Neural cell (in vitro differentiated cells): Measurements from ENCODE around the gene FAM163A. TPM values are rescaled to one million over a fixed set of nuclear protein-coding genes. Genes with fewer than 3 reads are reported as not detected.
"Not testable (repeated sequence)": the region's sequence is repeated elsewhere in the genome, so short reads cannot be mapped to it uniquely, and the experiment has no call there.

Experiments used
- H2AFZ ChIP-seq: fragments of 200-600, 300-800 bp; sonication (generic), shearing (Covaris generic); 2 replicates; pipeline ENCODE4 v1.6.0; 2014; ENCODE audit warnings: low read depth, mild to moderate bottlenecking, antibody characterized with exemption, low read length, moderate library complexity
- H3F3A ChIP-seq: fragments of 200-600 bp; shearing (Covaris generic); 2 replicates; pipeline ENCODE4 v1.6.1; 2016; ENCODE audit warnings: mild to moderate bottlenecking, moderate library complexity, mixed read lengths, antibody characterized with exemption, low read length; ENCODE audit not compliant: insufficient read depth, poor library complexity, severe bottlenecking
- H3K27ac ChIP-seq: fragments of 200-600, 300-800 bp; sonication (generic), shearing (Covaris generic); 2 replicates; pipeline ENCODE4 v1.5.1; 2014; ENCODE audit warnings: mild to moderate bottlenecking, low read length, moderate library complexity
- H3K27me3 ChIP-seq: fragments of 300-800, 200-600 bp; sonication (generic), shearing (Covaris generic); 2 replicates; pipeline ENCODE4 v1.6.0; 2014; ENCODE audit warnings: mild to moderate bottlenecking, low read depth, low read length, moderate library complexity; ENCODE audit not compliant: insufficient read depth
- H3K36me3 ChIP-seq: fragments of 300-800, 200-600 bp; sonication (generic), shearing (Covaris generic); 2 replicates; pipeline ENCODE4 v1.5.1; 2014; ENCODE audit warnings: mild to moderate bottlenecking, antibody characterized with exemption, low read length, moderate library complexity; ENCODE audit not compliant: insufficient read depth
- H3K4me2 ChIP-seq: fragments of 300-800, 200-600 bp; sonication (generic), shearing (Covaris generic); 2 replicates; pipeline ENCODE4 v1.6.0; 2014; ENCODE audit warnings: mild to moderate bottlenecking, low read length
- H3K4me3 ChIP-seq: fragments of 300-800, 200-600 bp; sonication (generic), shearing (Covaris generic); 2 replicates; pipeline ENCODE4 v1.5.1; 2014; ENCODE audit warnings: mild to moderate bottlenecking, low read length, moderate library complexity
- H3K79me2 ChIP-seq: fragments of 200-600 bp; shearing (Covaris generic); replicated peaks from 2 replicates; pipeline ENCODE4 v1.6.0; 2014; ENCODE audit warnings: mild to moderate bottlenecking, low read length, moderate library complexity; ENCODE audit not compliant: insufficient read depth
- H3K9ac ChIP-seq: fragments of 300-800, 200-600 bp; sonication (generic), shearing (Covaris generic); 2 replicates; pipeline ENCODE4 v1.6.1; 2016; ENCODE audit warnings: mild to moderate bottlenecking, low read length, mixed read lengths
- H3K9me2 ChIP-seq: fragments of 200-600 bp; shearing (Covaris generic); 2 replicates; pipeline ENCODE4 v1.6.1; 2016; ENCODE audit warnings: mild to moderate bottlenecking, low read length, mixed read lengths; ENCODE audit not compliant: insufficient read depth
- H3K9me3 ChIP-seq: fragments of 200-600, 300-800 bp; sonication (generic), shearing (Covaris generic); 2 replicates; pipeline ENCODE4 v1.6.1; 2016; ENCODE audit warnings: mild to moderate bottlenecking, mixed run types, low read length, moderate library complexity, mixed read lengths
- H4K20me1 ChIP-seq: fragments of 200-600 bp; shearing (Covaris generic); 2 replicates; pipeline ENCODE4 v1.6.1; 2016; ENCODE audit warnings: mild to moderate bottlenecking, mixed run types; ENCODE audit not compliant: insufficient read depth
- EP300 ChIP-seq: fragments of 450-650 bp; conservative IDR thresholded peaks from 2 replicates; pipeline ENCODE4 v1.6.1; 2014; ENCODE audit warnings: antibody characterized with exemption, mild to moderate bottlenecking, moderate library complexity; ENCODE audit not compliant: poor library complexity, severe bottlenecking
- EZH2 ChIP-seq: fragments of 200-600, 300-800 bp; shearing (Covaris generic), sonication (generic); IDR thresholded peaks from 2 replicates; pipeline ENCODE4 v1.6.1; 2014; ENCODE audit warnings: antibody characterized with exemption, low read length, borderline replicate concordance, mild to moderate bottlenecking; ENCODE audit not compliant: insufficient read depth, poor library complexity, severe bottlenecking
- MXI1 ChIP-seq: fragments of 450-650 bp; conservative IDR thresholded peaks from 2 replicates; pipeline ENCODE4 v1.6.1; 2014; ENCODE audit warnings: antibody characterized with exemption, mild to moderate bottlenecking; ENCODE audit not compliant: poor library complexity, severe bottlenecking
- POLR2AphosphoS5 ChIP-seq: IDR thresholded peaks from 2 replicates; pipeline ENCODE4 v1.6.1; 2012
- RAD21 ChIP-seq: fragments of 450-650 bp; conservative IDR thresholded peaks from 2 replicates; pipeline ENCODE4 v1.6.1; 2014; ENCODE audit warnings: antibody characterized with exemption, mild to moderate bottlenecking, moderate library complexity
- SMC3 ChIP-seq: fragments of 450-650 bp; conservative IDR thresholded peaks from 2 replicates; pipeline ENCODE4 v1.6.1; 2014; ENCODE audit warnings: antibody characterized with exemption, mild to moderate bottlenecking, moderate library complexity; ENCODE audit not compliant: poor library complexity
- TAF1 ChIP-seq: IDR thresholded peaks from 2 replicates; pipeline ENCODE4 v1.6.1; 2012; ENCODE audit warnings: low read depth
- polyA plus RNA-seq: library from polyadenylated mRNA; depleted of rRNA; stranded (reverse); fragments of >200 nt; gene quantifications from 2 replicates; pipeline ENCODE4 v1.2.3, GENCODE V29; 2014
- TF ChIP-seq, protein P1 (sequence below): fragments of 450-650 bp; IDR thresholded peaks from 2 replicates; pipeline ENCODE4 v1.5.1; 2014; ENCODE audit warnings: antibody characterized with exemption, mild to moderate bottlenecking, moderate library complexity; ENCODE audit not compliant: poor library complexity, severe bottlenecking
- TF ChIP-seq, protein P2 (sequence below): IDR thresholded peaks from 2 replicates; pipeline ENCODE4 v1.6.1; 2012; ENCODE audit warnings: borderline replicate concordance

The FAM163A gene
- polyA plus RNA-seq, 1 donor from 2014 or later: 0.21 TPM

DNA sequence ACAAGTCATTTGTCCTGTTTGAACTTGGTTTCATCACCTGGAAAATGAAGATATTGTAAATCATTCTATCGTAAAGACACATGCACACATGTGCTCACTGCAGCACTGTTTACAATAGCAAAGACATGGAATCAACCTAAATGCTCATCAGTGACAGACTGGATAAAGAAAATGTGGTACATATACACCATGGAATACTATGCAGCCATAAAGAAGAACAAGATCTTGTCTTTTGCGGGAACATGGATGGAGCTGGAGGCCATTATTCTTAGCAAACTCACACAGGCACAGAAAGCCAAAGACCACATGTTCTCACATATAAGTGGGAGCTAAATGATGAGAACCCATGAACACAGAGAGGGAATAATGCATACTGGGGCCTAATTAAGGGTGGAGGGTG lies 61.3 kb downstream of the FAM163A start:
- H3K4me2 ChIP-seq, H3K27ac ChIP-seq, H3K36me3 ChIP-seq, H3K4me3 ChIP-seq, H3K27me3 ChIP-seq, H3K9me3 ChIP-seq, H3K9ac ChIP-seq, H3K79me2 ChIP-seq, H4K20me1 ChIP-seq, H3K9me2 ChIP-seq, H2AFZ ChIP-seq, H3F3A ChIP-seq: not testable (repeated sequence)

DNA sequence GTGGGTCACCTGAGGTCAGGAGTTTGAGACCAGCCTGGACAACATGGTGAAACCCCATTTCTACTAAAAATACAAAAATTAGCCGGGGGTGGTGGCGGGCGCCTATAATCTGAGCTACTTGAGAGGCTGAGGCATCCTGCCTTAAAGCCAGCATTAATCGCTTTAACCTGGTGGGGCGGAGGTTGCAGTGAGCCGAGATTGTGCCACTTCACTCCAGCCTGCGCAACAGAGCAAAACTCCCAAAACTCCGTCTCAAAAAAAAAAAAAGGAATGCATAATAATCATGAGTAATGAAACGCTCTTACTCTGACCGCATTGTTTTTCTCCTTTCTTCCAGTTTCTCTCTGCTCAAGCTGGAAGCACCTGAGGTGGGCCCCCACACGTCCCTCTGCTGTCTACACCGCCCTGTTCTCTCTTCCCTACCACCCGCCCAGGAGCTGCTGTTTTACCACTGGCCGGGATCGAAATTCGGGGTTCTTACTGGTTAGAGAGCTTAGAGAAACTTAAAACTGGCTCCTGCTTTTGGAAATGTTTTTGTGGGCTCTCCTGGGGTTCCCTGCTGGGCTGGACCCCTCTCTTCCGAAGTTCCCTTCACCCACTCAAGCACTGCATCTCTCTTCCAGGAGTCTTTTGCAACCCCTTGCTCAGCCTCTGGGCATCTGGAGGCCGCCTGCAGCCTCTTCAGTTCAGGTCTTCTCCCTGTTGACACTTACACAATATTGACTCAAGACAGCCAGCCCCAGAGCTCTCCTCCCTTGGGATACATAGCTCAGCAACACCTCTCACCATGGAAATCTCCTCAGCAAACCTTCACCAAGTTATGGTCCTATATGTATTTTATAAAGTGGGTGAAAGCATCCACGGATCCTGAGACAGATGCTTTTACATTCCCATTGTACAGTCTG lies 62.5 kb downstream of the FAM163A start:
- TF ChIP-seq, protein P1, sequence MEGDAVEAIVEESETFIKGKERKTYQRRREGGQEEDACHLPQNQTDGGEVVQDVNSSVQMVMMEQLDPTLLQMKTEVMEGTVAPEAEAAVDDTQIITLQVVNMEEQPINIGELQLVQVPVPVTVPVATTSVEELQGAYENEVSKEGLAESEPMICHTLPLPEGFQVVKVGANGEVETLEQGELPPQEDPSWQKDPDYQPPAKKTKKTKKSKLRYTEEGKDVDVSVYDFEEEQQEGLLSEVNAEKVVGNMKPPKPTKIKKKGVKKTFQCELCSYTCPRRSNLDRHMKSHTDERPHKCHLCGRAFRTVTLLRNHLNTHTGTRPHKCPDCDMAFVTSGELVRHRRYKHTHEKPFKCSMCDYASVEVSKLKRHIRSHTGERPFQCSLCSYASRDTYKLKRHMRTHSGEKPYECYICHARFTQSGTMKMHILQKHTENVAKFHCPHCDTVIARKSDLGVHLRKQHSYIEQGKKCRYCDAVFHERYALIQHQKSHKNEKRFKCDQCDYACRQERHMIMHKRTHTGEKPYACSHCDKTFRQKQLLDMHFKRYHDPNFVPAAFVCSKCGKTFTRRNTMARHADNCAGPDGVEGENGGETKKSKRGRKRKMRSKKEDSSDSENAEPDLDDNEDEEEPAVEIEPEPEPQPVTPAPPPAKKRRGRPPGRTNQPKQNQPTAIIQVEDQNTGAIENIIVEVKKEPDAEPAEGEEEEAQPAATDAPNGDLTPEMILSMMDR: no peak
- TF ChIP-seq, protein P2, sequence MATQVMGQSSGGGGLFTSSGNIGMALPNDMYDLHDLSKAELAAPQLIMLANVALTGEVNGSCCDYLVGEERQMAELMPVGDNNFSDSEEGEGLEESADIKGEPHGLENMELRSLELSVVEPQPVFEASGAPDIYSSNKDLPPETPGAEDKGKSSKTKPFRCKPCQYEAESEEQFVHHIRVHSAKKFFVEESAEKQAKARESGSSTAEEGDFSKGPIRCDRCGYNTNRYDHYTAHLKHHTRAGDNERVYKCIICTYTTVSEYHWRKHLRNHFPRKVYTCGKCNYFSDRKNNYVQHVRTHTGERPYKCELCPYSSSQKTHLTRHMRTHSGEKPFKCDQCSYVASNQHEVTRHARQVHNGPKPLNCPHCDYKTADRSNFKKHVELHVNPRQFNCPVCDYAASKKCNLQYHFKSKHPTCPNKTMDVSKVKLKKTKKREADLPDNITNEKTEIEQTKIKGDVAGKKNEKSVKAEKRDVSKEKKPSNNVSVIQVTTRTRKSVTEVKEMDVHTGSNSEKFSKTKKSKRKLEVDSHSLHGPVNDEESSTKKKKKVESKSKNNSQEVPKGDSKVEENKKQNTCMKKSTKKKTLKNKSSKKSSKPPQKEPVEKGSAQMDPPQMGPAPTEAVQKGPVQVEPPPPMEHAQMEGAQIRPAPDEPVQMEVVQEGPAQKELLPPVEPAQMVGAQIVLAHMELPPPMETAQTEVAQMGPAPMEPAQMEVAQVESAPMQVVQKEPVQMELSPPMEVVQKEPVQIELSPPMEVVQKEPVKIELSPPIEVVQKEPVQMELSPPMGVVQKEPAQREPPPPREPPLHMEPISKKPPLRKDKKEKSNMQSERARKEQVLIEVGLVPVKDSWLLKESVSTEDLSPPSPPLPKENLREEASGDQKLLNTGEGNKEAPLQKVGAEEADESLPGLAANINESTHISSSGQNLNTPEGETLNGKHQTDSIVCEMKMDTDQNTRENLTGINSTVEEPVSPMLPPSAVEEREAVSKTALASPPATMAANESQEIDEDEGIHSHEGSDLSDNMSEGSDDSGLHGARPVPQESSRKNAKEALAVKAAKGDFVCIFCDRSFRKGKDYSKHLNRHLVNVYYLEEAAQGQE: no peak
- TF ChIP-seq RAD21 (no peak), MXI1 (no peak), EZH2 (no peak), POLR2AphosphoS5 (no peak), SMC3 (no peak)
- no peaks in the 10 kb centered on the region for H3F3A ChIP-seq

DNA sequence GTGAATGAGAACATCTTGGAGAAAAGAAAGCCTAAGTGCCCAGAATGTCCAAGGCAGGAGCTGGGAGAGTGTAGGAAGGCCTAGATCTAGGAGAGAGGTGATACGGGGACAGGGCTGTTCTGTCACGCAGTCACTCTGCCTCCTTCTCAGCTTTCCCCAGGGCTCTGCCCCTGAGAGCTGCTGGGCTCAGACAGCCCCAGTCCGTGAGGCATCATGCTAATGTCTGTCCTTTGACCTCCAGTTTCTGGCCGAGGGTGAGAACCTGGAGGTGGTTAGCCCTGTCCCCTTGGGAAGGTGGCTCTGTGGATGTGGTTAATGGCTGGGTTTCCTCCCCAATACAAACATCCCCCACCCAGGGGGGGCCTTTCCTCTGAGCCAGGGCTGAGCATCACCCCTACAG lies 63.2 kb downstream of the FAM163A start:
- Histone ChIP-seq H3K27me3 (no peaks in the 10 kb centered on the region), H3K36me3 (no peaks in the 10 kb centered on the region), H3K9ac (no peak overlapping the region), H3K9me2 (no peaks in the 10 kb centered on the region), H3K4me2 (no peak overlapping the region), H3K27ac (no peak overlapping the region), H3K4me3 (no peak overlapping the region), H3F3A (no peaks in the 10 kb centered on the region), H4K20me1 (no peaks in the 10 kb centered on the region), H2AFZ (no peak overlapping the region), H3K9me3 (no peaks in the 10 kb centered on the region), H3K79me2 (no peaks in the 10 kb centered on the region)
- TF ChIP-seq SMC3: no peak
- TF ChIP-seq RAD21: no peak
- TF ChIP-seq, protein P1: no peak
- no peak for TF ChIP-seq EP300
- TF ChIP-seq TAF1: no peak
- TF ChIP-seq, protein P2: no peak
- TF ChIP-seq MXI1: no peak
- no peak for TF ChIP-seq EZH2
- TF ChIP-seq POLR2AphosphoS5: no peak

More for the DNA sequence above, 62.5 kb downstream of the FAM163A start:
- Histone ChIP-seq H2AFZ (no peak overlapping the region), H3K27ac (no peak overlapping the region), H3K79me2 (no peaks in the 10 kb centered on the region), H3K36me3 (no peaks in the 10 kb centered on the region), H3K4me3 (no peak overlapping the region), H3K9me3 (no peaks in the 10 kb centered on the region), H4K20me1 (no peaks in the 10 kb centered on the region), H3K4me2 (no peak overlapping the region), H3K9ac (no peak overlapping the region), H3K9me2 (no peaks in the 10 kb centered on the region), H3K27me3 (no peaks in the 10 kb centered on the region)
